ENCODE data around the gene GIMAP6. TPM values are rescaled to one million over a fixed set of nuclear protein-coding genes. Genes with fewer than 3 reads are reported as not detected.

Gene GIMAP6
- total RNA-seq, 1 donor, result not detected

GRCh38 chr7:150656047-150656446 is 23.9 kb upstream of the GIMAP6 start:
- no peak for TF ChIP-seq CTCF (IDR thresholded peaks at IDR 0.05; ENCODE audit: insufficient read depth, low read depth, low read length)
- no peak for DNase-seq (ENCODE audit: low read depth)
- no peak overlapping the region for H3K4me3 ChIP-seq (ENCODE audit: low read depth, low read length)

- no peak overlapping the region for H3K4me3 ChIP-seq (ENCODE audit: low read depth, low read length)
- DNase-seq (ENCODE audit: low read depth), result no peak
- no peak for TF ChIP-seq CTCF (IDR thresholded peaks at IDR 0.05; ENCODE audit: insufficient read depth, low read depth, low read length)
These were observed 22.5 kb upstream of the GIMAP6 start for GRCh38 chr7:150654692-150655091.

- DNase-seq (ENCODE audit: low read depth), result no peak
- H3K4me3 ChIP-seq (ENCODE audit: low read depth, low read length), result no peak overlapping the region
- TF ChIP-seq CTCF (IDR thresholded peaks at IDR 0.05; ENCODE audit: insufficient read depth, low read depth, low read length), result no peak
These were observed 16.8 kb upstream of the GIMAP6 start for GRCh38 chr7:150649080-150649385.

- TF ChIP-seq CTCF (IDR thresholded peaks at IDR 0.05; ENCODE audit: insufficient read depth, low read depth, low read length), result no peak
- no peak overlapping the region for H3K4me3 ChIP-seq (ENCODE audit: low read depth, low read length)
- DNase-seq (ENCODE audit: low read depth), result no peak
These were observed 16.3 kb upstream of the GIMAP6 start for GRCh38 chr7:150648353-150649079.

GRCh38 chr7:150645259-150646020 is 13.3 kb upstream of the GIMAP6 start:
- no peak for TF ChIP-seq CTCF (IDR thresholded peaks at IDR 0.05; ENCODE audit: insufficient read depth, low read depth, low read length)
- H3K4me3 ChIP-seq (ENCODE audit: low read depth, low read length), result no peak overlapping the region

GRCh38 chr7:150642926-150643325 is 10.7 kb upstream of the GIMAP6 start:
- DNase-seq (ENCODE audit: low read depth), result no peak
- no peak overlapping the region for H3K4me3 ChIP-seq (ENCODE audit: low read depth, low read length)
- no peak for TF ChIP-seq CTCF (IDR thresholded peaks at IDR 0.05; ENCODE audit: insufficient read depth, low read depth, low read length)

More at GRCh38 chr7:150645259-150646020, 13.3 kb upstream of the GIMAP6 start:
- DNase-seq (ENCODE audit: low read depth), result no peak

Measured in fibroblast of villous mesenchyme (primary cell).